Thyroid gland (tissue), 4 donors: ENCODE data around the gene ANKS1A.

ENCODE experiments used
- POLR2A ChIP-seq, 2 donors: fragments of 450-650 bp; IDR thresholded peaks; one replicate each; pipeline ENCODE4 v1.6.1; 2017; ENCODE audit warnings: antibody characterized with exemption in 2 of 2, mild to moderate bottlenecking in 2 of 2, moderate library complexity in 1 of 2
- TF ChIP-seq, protein P1 (sequence below), 6 experiments: fragments of 200-600 bp in 3 of 6; fragments of 450-650 bp in 3 of 6; sonication (generic) in 3 of 6; IDR thresholded peaks; one replicate each; pipeline ENCODE4 v1.5.1; 2016 to 2019; ENCODE audit warnings: antibody characterized with exemption in 6 of 6, mild to moderate bottlenecking in 2 of 6, inconsistent platforms in 1 of 6, moderate library complexity in 1 of 6

- no peak for TF ChIP-seq POLR2A (IDR thresholded peaks at IDR 0.05)
- TF ChIP-seq, protein P1, sequence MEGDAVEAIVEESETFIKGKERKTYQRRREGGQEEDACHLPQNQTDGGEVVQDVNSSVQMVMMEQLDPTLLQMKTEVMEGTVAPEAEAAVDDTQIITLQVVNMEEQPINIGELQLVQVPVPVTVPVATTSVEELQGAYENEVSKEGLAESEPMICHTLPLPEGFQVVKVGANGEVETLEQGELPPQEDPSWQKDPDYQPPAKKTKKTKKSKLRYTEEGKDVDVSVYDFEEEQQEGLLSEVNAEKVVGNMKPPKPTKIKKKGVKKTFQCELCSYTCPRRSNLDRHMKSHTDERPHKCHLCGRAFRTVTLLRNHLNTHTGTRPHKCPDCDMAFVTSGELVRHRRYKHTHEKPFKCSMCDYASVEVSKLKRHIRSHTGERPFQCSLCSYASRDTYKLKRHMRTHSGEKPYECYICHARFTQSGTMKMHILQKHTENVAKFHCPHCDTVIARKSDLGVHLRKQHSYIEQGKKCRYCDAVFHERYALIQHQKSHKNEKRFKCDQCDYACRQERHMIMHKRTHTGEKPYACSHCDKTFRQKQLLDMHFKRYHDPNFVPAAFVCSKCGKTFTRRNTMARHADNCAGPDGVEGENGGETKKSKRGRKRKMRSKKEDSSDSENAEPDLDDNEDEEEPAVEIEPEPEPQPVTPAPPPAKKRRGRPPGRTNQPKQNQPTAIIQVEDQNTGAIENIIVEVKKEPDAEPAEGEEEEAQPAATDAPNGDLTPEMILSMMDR (IDR thresholded peaks at IDR 0.05) = no peak
Measured at GRCh38 chr6:34928220-34928619, 39.2 kb downstream of the ANKS1A start.
